ENCODE results near the gene YWHAB.

DNA sequence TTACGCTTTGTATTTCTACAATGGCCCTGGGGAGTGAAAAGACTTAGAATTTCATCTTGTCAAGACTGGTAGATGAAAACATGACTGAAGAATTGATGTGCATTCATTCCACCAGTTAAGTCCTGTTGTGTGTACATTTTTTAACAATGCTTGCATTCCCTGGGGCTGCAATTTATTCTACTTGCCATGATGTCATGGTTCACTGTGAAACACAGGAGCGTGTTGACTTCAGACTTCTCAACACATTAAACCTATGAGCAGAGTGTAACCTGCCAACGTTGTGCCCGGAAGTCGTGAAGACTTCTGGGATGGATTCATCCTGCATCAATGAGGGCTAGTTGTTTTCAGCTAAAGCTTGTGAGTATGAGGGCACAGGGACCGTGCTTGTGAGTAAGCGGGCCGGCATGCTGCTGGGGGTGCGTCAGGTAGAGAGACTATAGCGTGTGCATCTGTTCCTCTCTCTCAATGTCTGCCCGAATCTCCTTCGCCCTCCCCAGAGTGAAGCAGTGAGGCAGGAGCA lies 48.8 kb upstream of the YWHAB start:
- TF ChIP-seq, protein P1, sequence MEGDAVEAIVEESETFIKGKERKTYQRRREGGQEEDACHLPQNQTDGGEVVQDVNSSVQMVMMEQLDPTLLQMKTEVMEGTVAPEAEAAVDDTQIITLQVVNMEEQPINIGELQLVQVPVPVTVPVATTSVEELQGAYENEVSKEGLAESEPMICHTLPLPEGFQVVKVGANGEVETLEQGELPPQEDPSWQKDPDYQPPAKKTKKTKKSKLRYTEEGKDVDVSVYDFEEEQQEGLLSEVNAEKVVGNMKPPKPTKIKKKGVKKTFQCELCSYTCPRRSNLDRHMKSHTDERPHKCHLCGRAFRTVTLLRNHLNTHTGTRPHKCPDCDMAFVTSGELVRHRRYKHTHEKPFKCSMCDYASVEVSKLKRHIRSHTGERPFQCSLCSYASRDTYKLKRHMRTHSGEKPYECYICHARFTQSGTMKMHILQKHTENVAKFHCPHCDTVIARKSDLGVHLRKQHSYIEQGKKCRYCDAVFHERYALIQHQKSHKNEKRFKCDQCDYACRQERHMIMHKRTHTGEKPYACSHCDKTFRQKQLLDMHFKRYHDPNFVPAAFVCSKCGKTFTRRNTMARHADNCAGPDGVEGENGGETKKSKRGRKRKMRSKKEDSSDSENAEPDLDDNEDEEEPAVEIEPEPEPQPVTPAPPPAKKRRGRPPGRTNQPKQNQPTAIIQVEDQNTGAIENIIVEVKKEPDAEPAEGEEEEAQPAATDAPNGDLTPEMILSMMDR (conservative IDR thresholded peaks at IDR 0.05; ENCODE audit: low read depth, low read length): no peak
- no peak for TF ChIP-seq EZH2 (IDR thresholded peaks at IDR 0.05; ENCODE audit: low read length, unreplicated experiment)
- TF ChIP-seq EZH2phosphoT487 (IDR thresholded peaks at IDR 0.05; ENCODE audit: borderline replicate concordance, low read length): no peak
